ENCODE results near the gene RO60. TPM values are rescaled to one million over a fixed set of nuclear protein-coding genes. Genes with fewer than 3 reads are reported as not detected.
"Not testable (repeated sequence)": the region's sequence is repeated elsewhere in the genome, so short reads cannot be mapped to it uniquely, and the experiment has no call there.

RO60 gene
- total RNA-seq (2014; rRNA removed; shearing (Covaris generic)): 141 and 145 TPM in 2 replicates

DNA sequence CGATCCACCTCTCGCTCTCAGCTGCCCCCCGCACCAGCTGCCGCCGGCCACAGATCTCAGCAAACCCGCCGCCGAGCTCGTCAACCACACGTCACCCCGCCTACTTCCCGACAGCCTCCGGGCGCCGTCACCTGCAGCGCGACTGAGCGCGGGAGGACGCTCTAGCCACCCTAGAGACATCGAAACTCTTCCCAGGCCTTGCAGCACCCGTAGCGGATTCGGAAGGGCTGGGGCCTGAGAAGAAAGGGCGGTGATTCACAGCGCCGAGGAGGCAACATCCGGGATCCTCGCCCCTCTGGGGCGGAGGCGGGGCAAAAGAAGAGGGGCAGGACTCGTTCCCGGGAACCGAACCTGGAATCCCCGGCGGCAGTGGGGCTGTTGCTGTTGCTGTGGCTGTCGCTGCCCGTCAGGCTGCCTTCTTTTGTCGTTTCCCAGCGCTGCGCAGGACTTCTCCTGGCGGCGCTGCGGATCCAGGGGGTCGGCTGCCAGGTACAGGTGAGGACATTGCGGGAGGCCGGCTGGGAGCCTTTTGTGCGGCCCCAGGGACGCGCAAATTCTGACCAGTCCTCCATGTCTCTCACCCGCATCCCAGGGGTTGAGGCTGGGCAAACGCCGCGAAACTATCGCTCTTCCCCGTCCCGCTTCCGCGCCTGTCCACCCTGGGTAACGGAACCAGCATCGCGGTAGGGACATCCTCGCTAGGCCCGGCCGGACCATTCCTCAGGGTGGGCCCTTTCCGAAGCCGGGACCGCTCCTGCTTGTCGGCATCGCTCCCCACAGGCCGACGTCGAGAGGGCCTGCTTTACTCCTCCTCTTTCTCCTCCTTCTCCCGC, at the start of gene RO60, which contains the start of gene UCHL5:
Gene RO60, plus strand, starts transcription at position 331 of the 833 bp plus-strand sequence. CDS start 9,443 bp downstream, outside the sequence.
Gene UCHL5, minus strand, starts transcription at position 79 of the 833 bp plus-strand sequence. CDS start 100 bp downstream, outside the sequence.
- DNase-seq (ENCODE audit: low read depth): peak; percentile 98

DNA sequence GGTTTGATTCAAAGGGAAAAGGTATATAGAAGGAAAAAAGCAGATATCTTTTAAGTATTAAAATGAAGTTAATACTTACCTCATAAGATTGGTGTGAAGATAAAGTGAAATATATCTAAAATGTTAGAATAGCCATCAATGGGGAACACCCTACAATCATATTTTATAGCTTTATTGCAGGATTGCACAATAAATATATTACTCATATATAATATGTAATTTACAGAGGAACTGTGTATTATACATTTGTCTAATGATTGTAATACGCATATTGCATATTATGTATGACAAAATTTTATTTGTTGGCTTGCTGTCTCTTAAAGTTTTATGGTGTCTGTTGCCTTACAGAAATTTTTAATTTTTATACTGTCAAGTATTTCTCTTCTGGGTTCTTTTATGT, 48.0 kb upstream of the RO60 start:
- DNase-seq (ENCODE audit: low read depth): no peak

GRCh38 chr1:193013005-193013404, 46.4 kb upstream of the RO60 start:
- no peak for DNase-seq (ENCODE audit: low read depth)

- no peak for DNase-seq (ENCODE audit: low read depth)
Measured at GRCh38 chr1:193013707-193014106, 45.7 kb upstream of the RO60 start.

DNA sequence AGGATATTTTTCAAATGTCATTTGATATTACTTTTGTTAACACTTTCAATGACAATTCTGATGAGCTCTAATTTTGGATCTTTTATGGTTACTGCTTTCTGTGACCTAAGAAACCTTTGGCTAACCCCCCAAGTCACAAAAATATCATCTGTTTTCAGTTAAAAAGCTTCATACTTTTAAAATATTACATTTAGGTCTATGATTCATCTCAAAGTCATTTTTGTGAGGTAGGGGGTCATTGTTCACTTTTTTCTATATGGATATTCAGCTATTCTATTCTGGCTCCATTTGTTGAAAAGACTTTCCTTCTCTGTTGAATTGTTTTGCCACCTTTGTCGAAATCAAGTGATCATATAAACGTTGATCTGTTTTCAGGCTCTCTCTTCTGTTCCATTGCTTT, 45.0 kb upstream of the RO60 start:
- no peak for DNase-seq (ENCODE audit: low read depth)

GRCh38 chr1:193016788-193017187, 42.6 kb upstream of the RO60 start:
- no peak for DNase-seq (ENCODE audit: low read depth)

DNA sequence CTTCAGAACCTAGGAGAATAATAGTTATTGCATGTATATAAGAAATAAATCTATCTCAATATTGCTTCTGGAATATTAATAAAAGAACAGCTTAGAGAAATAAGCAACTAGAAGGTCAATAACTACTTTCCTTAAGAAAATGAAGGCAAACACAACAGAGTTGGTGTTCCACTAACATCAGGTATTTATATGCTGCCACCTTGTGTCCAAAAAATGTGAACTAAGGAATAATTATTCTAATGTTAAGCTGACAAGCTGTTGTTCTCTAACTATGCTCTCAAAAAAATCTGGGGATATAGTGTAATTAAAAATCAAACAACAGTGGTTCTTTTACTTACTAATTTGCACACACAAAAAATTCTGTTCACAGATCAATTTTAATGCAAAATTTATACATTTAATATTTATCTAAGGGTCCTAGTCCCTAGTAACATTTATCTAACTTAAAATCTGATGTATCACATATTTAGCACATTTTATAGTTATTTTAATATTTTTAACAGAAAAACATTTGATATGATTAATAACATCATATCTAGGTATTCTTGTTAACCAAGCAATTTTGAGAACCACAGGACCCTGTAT, 39.9 kb upstream of the RO60 start:
- DNase-seq (ENCODE audit: low read depth): peak; percentile 49

DNA sequence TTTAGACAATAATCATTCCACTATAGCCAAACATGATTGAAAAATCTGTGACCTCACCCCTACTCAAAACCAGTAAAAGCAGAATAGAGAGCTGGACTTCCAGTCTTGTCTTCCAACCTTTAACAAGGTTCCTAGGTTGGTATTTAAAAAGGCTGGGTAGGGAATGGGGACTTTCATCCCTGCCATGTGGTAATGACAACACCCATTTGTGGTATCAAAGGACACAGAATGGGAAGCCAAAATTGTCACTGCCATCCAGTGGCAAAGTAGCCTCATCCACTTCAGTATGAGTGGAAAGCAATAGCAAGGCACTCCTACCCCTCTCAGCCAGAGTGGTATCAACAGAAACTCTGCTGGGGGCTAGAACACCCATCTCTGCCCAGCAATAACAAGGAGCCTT, 34.2 kb upstream of the RO60 start:
- DNase-seq (ENCODE audit: low read depth): no peak

- no peak for DNase-seq (ENCODE audit: low read depth)
Measured at GRCh38 chr1:193030280-193030679, 29.1 kb upstream of the RO60 start.

DNA sequence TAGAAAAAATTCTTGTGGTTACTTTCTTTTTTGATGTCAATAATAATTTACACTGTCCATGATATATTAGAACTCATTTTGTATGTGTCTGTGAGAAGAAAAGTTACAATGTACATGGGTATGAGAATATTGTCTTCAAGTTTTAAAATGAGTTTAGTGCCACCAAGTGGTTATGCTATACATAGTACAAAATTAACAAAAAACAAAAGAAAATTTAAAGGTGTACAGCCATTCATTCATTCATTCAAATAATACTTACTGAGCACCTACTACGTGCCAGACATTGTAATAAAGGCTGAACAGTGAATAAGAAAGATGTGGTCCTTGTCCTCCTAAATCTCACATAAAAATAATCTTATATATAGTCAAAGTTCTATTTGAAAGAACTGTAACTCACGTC, 28.0 kb upstream of the RO60 start:
- DNase-seq (ENCODE audit: low read depth): peak; percentile 6

GRCh38 chr1:193032643-193033427, 26.6 kb upstream of the RO60 start:
- DNase-seq (ENCODE audit: low read depth): not testable (repeated sequence)

- DNase-seq (ENCODE audit: low read depth): no peak
Measured at GRCh38 chr1:193033610-193034009, 25.8 kb upstream of the RO60 start.

GRCh38 chr1:193036337-193037047, 22.9 kb upstream of the RO60 start:
- no peak for DNase-seq (ENCODE audit: low read depth)

- no peak for DNase-seq (ENCODE audit: low read depth)
Measured at GRCh38 chr1:193040011-193040410, 19.4 kb upstream of the RO60 start.

- no peak for DNase-seq (ENCODE audit: low read depth)
Measured at GRCh38 chr1:193042766-193043691, 16.4 kb upstream of the RO60 start.

DNA sequence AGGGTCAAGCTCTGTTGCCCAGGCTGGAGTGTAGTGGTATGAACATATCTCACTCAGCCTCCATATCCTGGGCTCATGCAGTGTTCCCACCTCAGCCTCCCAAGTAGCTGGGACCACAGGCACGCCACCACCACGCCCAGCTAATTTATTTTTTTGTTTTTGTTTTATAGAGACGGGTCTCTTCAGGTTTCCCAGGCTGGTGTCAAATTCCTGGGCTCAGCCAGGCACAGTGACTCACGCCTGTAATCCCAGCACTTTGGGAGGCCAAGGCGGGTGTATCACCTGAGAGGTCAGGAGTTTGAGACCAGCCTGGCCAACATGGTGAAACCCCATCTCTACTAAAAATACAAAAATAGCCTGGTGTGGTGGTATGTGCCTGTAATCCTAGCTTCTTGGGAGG, 10.5 kb upstream of the RO60 start:
- DNase-seq (ENCODE audit: low read depth): not testable (repeated sequence)

GRCh38 chr1:193054169-193054675, 5.2 kb upstream of the RO60 start:
- DNase-seq (ENCODE audit: low read depth): no peak

DNA sequence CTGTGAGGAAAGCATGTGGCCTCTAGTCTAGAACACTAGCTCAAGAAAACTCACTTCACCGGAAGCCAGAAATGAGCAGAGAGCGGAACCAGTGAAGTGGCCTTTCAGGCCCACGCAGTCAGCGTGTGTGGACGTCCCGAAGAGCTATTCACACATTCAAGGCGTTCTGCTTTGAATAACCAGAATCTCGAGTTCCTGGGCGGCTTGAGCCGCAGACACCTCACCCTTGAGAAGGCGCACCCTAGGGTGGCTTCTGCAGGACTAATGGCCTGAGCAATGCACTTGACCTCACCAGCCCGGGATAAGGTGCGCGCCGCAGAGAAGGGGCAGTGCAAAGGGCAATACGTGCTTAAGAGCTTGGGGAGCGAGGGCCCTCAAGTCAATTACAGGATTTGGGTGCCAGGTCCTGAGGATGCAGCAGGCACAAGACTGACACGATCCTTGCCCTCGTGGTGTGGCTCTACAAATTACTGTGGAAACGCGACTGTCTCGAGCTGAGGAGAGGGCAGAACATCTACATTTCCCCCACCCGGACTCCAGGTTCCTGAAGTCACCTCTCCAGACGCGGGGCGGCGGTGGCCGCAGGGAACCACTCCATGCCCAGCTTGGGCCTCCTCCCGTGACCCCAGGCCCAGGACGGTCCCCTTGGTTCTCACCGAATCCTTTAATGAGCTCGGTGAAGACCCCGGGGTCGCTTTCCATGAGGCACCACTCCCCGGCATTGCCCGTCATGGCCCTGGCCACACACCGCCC, 707 bp upstream of the RO60 start:
- DNase-seq (ENCODE audit: low read depth): peak; percentile 55

GRCh38 chr1:193060115-193060403, 647 bp downstream of the RO60 start:
- DNase-seq (ENCODE audit: low read depth): no peak

DNA sequence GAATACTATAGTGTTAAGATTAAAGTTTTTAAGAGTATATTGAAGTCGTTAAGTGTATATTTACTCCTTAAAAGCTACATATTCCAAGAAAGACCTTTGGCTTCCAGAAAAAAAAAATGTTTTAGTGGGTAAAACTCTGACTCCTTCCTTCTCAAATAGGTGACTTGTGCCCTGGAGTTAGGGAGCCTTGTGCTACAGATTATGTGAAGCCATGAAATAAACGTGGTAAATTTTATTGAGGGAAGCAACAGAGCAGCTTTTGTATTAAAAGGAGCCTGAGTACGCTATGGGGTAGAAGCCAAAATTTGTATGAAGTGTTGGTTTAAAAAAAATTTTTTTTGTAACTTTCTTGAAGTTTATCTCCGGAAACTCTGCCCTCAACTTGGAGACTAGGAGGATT, 994 bp downstream of the RO60 start:
- DNase-seq (ENCODE audit: low read depth): no peak

All from RPMI7951 (cell line).